ENCODE data around the gene VTI1A.

DNA sequence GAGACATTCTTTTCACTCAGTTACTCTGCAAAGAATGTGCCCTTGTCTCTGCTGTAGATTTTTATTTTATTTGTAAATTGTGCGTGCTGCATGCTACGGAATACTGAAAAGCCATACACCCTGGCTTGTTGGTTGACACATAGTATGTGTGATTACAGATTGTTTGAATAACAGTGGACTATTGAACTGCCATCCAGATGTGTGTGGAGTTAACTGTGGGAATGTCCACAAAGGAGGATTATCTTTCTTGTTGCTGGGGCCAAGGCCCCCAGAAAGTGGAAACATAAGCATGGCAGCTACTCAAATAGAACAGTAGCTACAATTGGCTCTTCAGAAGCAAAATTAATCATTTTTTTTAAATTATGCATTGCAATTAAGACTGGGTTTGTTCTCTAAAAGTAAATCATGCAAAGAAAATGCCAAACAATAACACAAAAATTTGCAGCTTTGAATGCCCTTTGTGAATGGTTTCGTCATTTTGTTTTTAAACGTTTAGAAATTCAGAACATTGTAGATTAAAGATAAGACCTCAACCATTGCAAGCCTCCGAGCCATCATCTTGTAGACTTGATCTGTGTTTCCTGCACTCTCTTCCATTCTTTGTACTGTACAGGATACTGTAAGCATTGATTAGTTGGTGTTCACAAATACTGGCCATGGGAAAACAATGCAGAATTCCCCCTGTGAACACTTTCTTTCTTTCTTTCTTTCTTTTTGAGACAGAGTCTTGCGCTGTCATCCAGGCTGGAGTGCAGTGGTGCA, 292.8 kb downstream of the VTI1A start:
- TF ChIP-seq EZH2 (IDR thresholded peaks at IDR 0.05) (no peak), POLR2AphosphoS5 (IDR thresholded peaks at IDR 0.05; ENCODE audit: borderline replicate concordance, low read depth, low read length) (no peak), FOXP2 (optimal IDR thresholded peaks at IDR 0.05; ENCODE audit: control extremely low read depth, extremely low read length, insufficient read depth) (no peak)

Data from SK-N-MC (cell line).